ENCODE data around the gene NIBAN1. TPM values are rescaled to one million over a fixed set of nuclear protein-coding genes. Genes with fewer than 3 reads are reported as not detected.

NIBAN1 gene
- total RNA-seq, 2 experiments from 2014 or later, result 68.8 to 71.7 TPM

- Mint-ChIP-seq H3K9me3 (no peaks in the 10 kb centered on the region), H3K27me3 (peaks cover 10% of the 10 kb centered on the region), H3K27ac (no peak overlapping the region), H3K4me1 (peaks cover 2% of the 10 kb centered on the region), H3K36me3 (ENCODE audit: low read depth) (no peaks in the 10 kb centered on the region), H3K4me3 (no peak overlapping the region)
- ChIA-PET POLR2A (no interaction called here), CTCF (interaction anchor here (5.9 kb wide), 1 partner anchor 182 kb away, joined by 39 read pairs; no protein-coding TSS in a partner anchor)
- no peak for DNase-seq
These were observed 14.2 kb upstream of the NIBAN1 start for GRCh38 chr1:184988506-184988905.

GRCh38 chr1:184987696-184988095 is 13.4 kb upstream of the NIBAN1 start:
- Mint-ChIP-seq H3K27ac (no peak overlapping the region), H3K9me3 (no peaks in the 10 kb centered on the region), H3K4me3 (no peak overlapping the region), H3K27me3 (peaks cover 11% of the 10 kb centered on the region), H3K4me1 (peaks cover 2% of the 10 kb centered on the region), H3K36me3 (ENCODE audit: low read depth) (no peaks in the 10 kb centered on the region)
- POLR2A ChIA-PET, result interaction anchor here (0.6 kb wide), 1 partner anchor 9 kb away, joined by 3 read pairs; no protein-coding TSS in a partner anchor
- CTCF ChIA-PET, result interaction anchor here (2.1 to 5.9 kb wide), 2 partner anchors 181 to 182 kb away, joined by 13 to 39 read pairs; no protein-coding TSS in a partner anchor
- no peak for DNase-seq

- H3K27me3 Mint-ChIP-seq, result peaks cover 11% of the 10 kb centered on the region
- H3K27ac Mint-ChIP-seq, result no peak overlapping the region
- H3K4me3 Mint-ChIP-seq, result no peak overlapping the region
- CTCF ChIA-PET, result interaction anchor here (1.4 to 5.9 kb wide), 3 partner anchors 12 to 183 kb away, joined by 5 to 39 read pairs (median 13); partner anchors contain the start of gene NIBAN1
- peaks cover 12% of the 10 kb centered on the region for H3K4me1 Mint-ChIP-seq
- no peaks in the 10 kb centered on the region for H3K9me3 Mint-ChIP-seq
- no peaks in the 10 kb centered on the region for H3K36me3 Mint-ChIP-seq (ENCODE audit: low read depth)
- POLR2A ChIA-PET, result interaction anchor here (1.0 kb wide), 1 partner anchor 11 kb away, joined by 3 read pairs; no protein-coding TSS in a partner anchor
- DNase-seq, result no peak
These were observed 11.9 kb upstream of the NIBAN1 start for GRCh38 chr1:184986250-184986649.

GRCh38 chr1:184982002-184982954 is 8.0 kb upstream of the NIBAN1 start:
- DNase-seq, result peak; percentile 81
- Mint-ChIP-seq H3K4me1 (peaks cover 9% of the 10 kb centered on the region), H3K4me3 (no peak overlapping the region), H3K27ac (no peak overlapping the region), H3K27me3 (peaks cover 14% of the 10 kb centered on the region), H3K36me3 (ENCODE audit: low read depth) (no peaks in the 10 kb centered on the region), H3K9me3 (no peaks in the 10 kb centered on the region)
- CTCF ChIA-PET, result interaction anchor here (0.5 to 3.9 kb wide), 21 partner anchors 8 to 310 kb away, joined by 3 to 158 read pairs (median 4); partner anchors contain the start of gene NIBAN1
- POLR2A ChIA-PET, result interaction anchor here (0.7 to 2.7 kb wide), 3 partner anchors 10 to 175 kb away, joined by 3 to 19 read pairs (median 5); no protein-coding TSS in a partner anchor

GRCh38 chr1:184980726-184981125 is 6.4 kb upstream of the NIBAN1 start:
- DNase-seq, result no peak
- Mint-ChIP-seq H3K9me3 (no peaks in the 10 kb centered on the region), H3K27ac (no peak overlapping the region), H3K4me3 (no peak overlapping the region), H3K27me3 (peaks cover 7% of the 10 kb centered on the region), H3K36me3 (ENCODE audit: low read depth) (no peaks in the 10 kb centered on the region), H3K4me1 (peaks cover 20% of the 10 kb centered on the region)
- ChIA-PET CTCF (interaction anchor here (0.8 to 3.9 kb wide), 8 partner anchors 8 to 225 kb away, joined by 3 to 158 read pairs (median 6); no protein-coding TSS in a partner anchor), POLR2A (interaction anchor here (2.7 kb wide), 1 partner anchor 174 kb away, joined by 19 read pairs; no protein-coding TSS in a partner anchor)

GRCh38 chr1:184975208-184975870 is 1.0 kb upstream of the NIBAN1 start:
- H3K4me1 Mint-ChIP-seq, result peaks cover 50% of the 10 kb centered on the region
- H3K27me3 Mint-ChIP-seq, result peaks cover 3% of the 10 kb centered on the region
- no peaks in the 10 kb centered on the region for H3K9me3 Mint-ChIP-seq
- ChIA-PET POLR2A (interaction anchor here (0.7 to 5.8 kb wide), 14 partner anchors 11 to 341 kb away, joined by 3 to 75 read pairs (median 12); partner anchors contain the start of genes EDEM3, IVNS1ABP, RNF2 and SWT1), CTCF (interaction anchor here (0.8 to 9.5 kb wide), 6 partner anchors 10 to 705 kb away, joined by 3 to 88 read pairs (median 4); partner anchors contain the start of gene EDEM3)
- no peak for DNase-seq
- peaks cover 22% of the 10 kb centered on the region for H3K36me3 Mint-ChIP-seq (ENCODE audit: low read depth)
- peak overlapping the region; percentile 73 for H3K27ac Mint-ChIP-seq
- peak overlapping the region; percentile 49 for H3K4me3 Mint-ChIP-seq

- no peaks in the 10 kb centered on the region for H3K9me3 Mint-ChIP-seq
- H3K27ac Mint-ChIP-seq, result peak overlapping the region; percentile 73
- peak overlapping the region; percentile 49 for H3K4me3 Mint-ChIP-seq
- peaks cover 26% of the 10 kb centered on the region for H3K36me3 Mint-ChIP-seq (ENCODE audit: low read depth)
- DNase-seq, result no peak
- peaks cover 3% of the 10 kb centered on the region for H3K27me3 Mint-ChIP-seq
- H3K4me1 Mint-ChIP-seq, result peaks cover 53% of the 10 kb centered on the region
- CTCF ChIA-PET, result interaction anchor here (0.7 to 9.5 kb wide), 8 partner anchors 8 to 220 kb away, joined by 3 to 88 read pairs (median 4); partner anchors contain the start of gene EDEM3
- POLR2A ChIA-PET, result interaction anchor here (0.8 to 5.8 kb wide), 19 partner anchors 9 to 342 kb away, joined by 3 to 75 read pairs (median 6); partner anchors contain the start of genes EDEM3, IVNS1ABP, RNF2 and SWT1
These were observed 468 bp upstream of the NIBAN1 start for GRCh38 chr1:184974837-184975115.

- POLR2A ChIA-PET, result interaction anchor here (0.7 to 5.8 kb wide), 32 partner anchors 7 to 663 kb away, joined by 3 to 75 read pairs (median 4); partner anchors contain the start of genes EDEM3, IVNS1ABP, RNF2 and SWT1
- Mint-ChIP-seq H3K27me3 (peaks cover 2% of the 10 kb centered on the region), H3K4me3 (peak overlapping the region; percentile 90), H3K4me1 (peaks cover 63% of the 10 kb centered on the region), H3K27ac (peak overlapping the region; percentile 87), H3K9me3 (no peaks in the 10 kb centered on the region), H3K36me3 (ENCODE audit: low read depth) (peaks cover 36% of the 10 kb centered on the region)
- CTCF ChIA-PET, result interaction anchor here (1.0 to 9.5 kb wide), 7 partner anchors 8 to 197 kb away, joined by 3 to 88 read pairs (median 5); no protein-coding TSS in a partner anchor
- peak; percentile 57 for DNase-seq
These were observed 844 bp downstream of the NIBAN1 start for GRCh38 chr1:184973272-184974055.

- Mint-ChIP-seq H3K4me1 (peaks cover 68% of the 10 kb centered on the region), H3K27ac (peak overlapping the region; percentile 87), H3K27me3 (no peaks in the 10 kb centered on the region), H3K4me3 (peak overlapping the region; percentile 90), H3K36me3 (ENCODE audit: low read depth) (peaks cover 38% of the 10 kb centered on the region), H3K9me3 (no peaks in the 10 kb centered on the region)
- CTCF ChIA-PET, result interaction anchor here (1.0 to 9.5 kb wide), 8 partner anchors 9 to 198 kb away, joined by 3 to 88 read pairs (median 4); no protein-coding TSS in a partner anchor
- DNase-seq, result no peak
- POLR2A ChIA-PET, result interaction anchor here (0.8 to 5.8 kb wide), 15 partner anchors 9 to 345 kb away, joined by 3 to 75 read pairs (median 4); partner anchors contain the start of genes EDEM3, IVNS1ABP and RNF2
These were observed 1.8 kb downstream of the NIBAN1 start for GRCh38 chr1:184972315-184973055.

GRCh38 chr1:184971522-184972265 is 2.6 kb downstream of the NIBAN1 start:
- no peak overlapping the region for H3K27ac Mint-ChIP-seq
- H3K9me3 Mint-ChIP-seq, result no peaks in the 10 kb centered on the region
- peaks cover 43% of the 10 kb centered on the region for H3K36me3 Mint-ChIP-seq (ENCODE audit: low read depth)
- POLR2A ChIA-PET, result interaction anchor here (1.0 to 5.8 kb wide), 12 partner anchors 10 to 218 kb away, joined by 3 to 75 read pairs (median 4); partner anchors contain the start of genes EDEM3 and RNF2
- H3K27me3 Mint-ChIP-seq, result no peaks in the 10 kb centered on the region
- peaks cover 72% of the 10 kb centered on the region for H3K4me1 Mint-ChIP-seq
- CTCF ChIA-PET, result interaction anchor here (1.1 to 9.5 kb wide), 6 partner anchors 9 to 198 kb away, joined by 3 to 88 read pairs (median 4); no protein-coding TSS in a partner anchor
- DNase-seq, result no peak
- peak overlapping the region; percentile 90 for H3K4me3 Mint-ChIP-seq

All from activated CD4-positive, alpha-beta memory T cell treated with anti-CD3 and anti-CD28 coated beads, Interleukin-2, amount 10 ng/mL, durations not matched to agents 7 days and 5 days (primary cell).